D721Med (cell line): ENCODE data around the gene NPTN.

ENCODE experiments used
- DNase-seq: peaks from one replicate; pipeline ENCODE4 v3.0.0; 2011; ENCODE audit warnings: low spot score; ENCODE audit not compliant: insufficient read length
- FAIRE-seq: peaks from 2 replicates; lab custom pipeline; 2011; peaks lifted over from hg19 to GRCh38; lab: Jason Lieb, UNC
- TF ChIP-seq, protein P1 (sequence below): IDR thresholded peaks from 2 replicates; pipeline ENCODE4 v1.5.1; 2012; ENCODE audit warnings: mild to moderate bottlenecking, control low read depth; ENCODE audit not compliant: insufficient read depth; ENCODE audit errors: missing control alignments

NPTN gene

DNA sequence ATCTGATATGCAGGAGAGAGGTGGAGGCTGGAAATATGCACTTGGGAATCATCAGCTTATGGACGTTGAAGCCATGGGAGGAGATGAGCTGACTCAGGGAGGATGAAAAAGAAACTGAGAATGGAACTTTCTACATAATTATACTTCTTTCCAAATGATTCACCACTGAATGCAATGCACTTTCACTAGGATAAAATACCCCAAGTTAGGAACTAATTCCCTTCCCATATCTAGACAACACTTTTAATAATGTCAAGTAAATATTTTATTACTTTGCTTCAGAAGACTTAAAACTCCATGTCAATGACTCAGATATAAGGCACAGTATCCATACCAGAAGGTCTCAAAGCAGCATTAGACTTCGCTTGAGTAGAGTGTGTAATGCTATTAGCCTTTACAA, 24.2 kb downstream of the NPTN start:
- DNase-seq (no peak), FAIRE-seq (no peak)
- TF ChIP-seq, protein P1, sequence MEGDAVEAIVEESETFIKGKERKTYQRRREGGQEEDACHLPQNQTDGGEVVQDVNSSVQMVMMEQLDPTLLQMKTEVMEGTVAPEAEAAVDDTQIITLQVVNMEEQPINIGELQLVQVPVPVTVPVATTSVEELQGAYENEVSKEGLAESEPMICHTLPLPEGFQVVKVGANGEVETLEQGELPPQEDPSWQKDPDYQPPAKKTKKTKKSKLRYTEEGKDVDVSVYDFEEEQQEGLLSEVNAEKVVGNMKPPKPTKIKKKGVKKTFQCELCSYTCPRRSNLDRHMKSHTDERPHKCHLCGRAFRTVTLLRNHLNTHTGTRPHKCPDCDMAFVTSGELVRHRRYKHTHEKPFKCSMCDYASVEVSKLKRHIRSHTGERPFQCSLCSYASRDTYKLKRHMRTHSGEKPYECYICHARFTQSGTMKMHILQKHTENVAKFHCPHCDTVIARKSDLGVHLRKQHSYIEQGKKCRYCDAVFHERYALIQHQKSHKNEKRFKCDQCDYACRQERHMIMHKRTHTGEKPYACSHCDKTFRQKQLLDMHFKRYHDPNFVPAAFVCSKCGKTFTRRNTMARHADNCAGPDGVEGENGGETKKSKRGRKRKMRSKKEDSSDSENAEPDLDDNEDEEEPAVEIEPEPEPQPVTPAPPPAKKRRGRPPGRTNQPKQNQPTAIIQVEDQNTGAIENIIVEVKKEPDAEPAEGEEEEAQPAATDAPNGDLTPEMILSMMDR = no peak

DNA sequence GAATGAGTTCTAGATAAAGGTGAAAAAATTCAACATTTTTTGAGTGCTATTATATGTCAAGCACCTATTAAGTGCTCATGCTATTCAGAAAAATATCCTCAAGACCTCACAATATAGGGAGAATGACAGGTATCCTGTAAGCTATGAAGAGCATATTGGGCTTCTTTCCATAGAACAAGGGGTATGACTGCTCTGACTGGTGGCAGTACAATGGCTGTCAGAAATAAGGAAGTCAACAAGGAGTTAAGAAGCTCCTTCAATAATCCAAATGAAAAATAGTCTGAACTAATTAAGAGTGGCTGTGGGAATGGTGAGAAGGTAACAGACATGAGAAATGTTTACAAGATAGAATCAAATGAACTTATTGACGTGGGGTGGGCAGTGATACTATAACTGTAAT, 24.7 kb downstream of the NPTN start:
- no peak for DNase-seq
- TF ChIP-seq, protein P1 = no peak
- no peak for FAIRE-seq

DNA sequence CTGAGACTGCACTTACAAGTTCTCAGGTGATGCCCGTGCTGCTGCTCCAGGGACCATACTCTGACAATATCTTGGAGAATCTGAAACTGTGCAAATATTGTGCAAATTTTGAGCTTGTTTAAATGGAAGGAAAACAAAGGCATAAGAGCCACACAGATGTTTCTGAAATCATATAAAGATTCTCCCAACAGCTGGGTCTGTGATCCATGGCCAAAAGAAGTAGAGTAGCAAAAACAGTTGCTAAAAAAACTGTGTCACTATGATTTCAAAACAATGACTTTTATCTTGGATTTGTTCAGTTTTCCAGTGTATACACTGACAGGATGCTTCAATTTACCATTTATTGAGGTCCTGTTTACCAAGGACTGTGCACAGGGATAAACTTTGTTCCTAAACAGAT, 25.3 kb downstream of the NPTN start:
- DNase-seq (no peak), FAIRE-seq (no peak)
- TF ChIP-seq, protein P1 = no peak

DNA sequence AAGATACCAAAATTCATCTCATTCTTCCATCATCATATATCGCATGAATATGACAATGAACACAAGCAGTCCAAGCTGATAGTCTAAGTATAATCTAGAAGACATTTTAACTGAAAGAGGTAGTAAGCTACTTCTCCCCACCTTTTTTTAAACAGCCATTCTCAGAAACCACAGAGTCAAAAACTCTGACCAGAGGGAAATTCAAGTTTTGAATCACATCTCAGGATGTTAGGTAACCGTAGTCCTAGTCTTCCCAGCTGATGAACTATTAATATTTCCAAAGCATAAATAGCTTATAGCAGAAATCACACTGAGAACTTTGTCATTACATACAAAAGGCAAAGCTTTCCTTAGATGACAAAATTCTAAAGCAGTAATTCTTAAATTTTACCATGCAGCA, 25.8 kb downstream of the NPTN start:
- TF ChIP-seq, protein P1 = no peak
- DNase-seq (no peak), FAIRE-seq (no peak)

DNA sequence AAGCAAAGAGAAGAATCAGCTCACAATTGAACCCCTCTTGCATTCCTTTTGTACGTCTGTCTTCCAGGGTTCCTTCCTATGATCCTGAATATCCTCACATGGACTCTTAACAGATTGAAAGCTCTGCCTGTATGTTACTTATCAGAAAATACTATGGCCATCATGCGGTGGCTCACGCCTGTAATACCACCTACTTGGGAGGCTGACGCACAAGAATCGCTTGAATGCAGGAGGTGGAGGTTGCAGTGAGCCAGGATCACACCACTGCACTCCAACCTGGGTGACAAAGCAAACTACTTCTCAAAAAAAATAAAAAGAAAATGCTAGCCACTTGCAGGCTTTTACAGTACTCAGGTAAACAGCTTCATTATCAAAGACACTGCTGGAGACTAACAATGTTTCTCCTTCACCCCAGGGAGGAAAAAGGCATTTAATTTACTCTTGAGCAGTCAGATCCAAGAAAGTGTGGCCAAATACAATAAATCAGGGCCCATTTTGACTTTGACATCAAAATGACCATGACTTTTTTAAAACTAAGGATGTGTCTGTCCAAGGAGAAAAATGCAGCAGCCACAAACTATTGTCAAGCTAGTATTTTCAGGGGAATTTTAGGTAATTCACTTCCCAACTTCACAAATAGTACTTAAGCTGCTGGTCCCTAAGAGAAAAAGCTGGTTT, 27.3 kb downstream of the NPTN start:
- TF ChIP-seq, protein P1 = no peak
- DNase-seq = no peak
- FAIRE-seq = no peak

DNA sequence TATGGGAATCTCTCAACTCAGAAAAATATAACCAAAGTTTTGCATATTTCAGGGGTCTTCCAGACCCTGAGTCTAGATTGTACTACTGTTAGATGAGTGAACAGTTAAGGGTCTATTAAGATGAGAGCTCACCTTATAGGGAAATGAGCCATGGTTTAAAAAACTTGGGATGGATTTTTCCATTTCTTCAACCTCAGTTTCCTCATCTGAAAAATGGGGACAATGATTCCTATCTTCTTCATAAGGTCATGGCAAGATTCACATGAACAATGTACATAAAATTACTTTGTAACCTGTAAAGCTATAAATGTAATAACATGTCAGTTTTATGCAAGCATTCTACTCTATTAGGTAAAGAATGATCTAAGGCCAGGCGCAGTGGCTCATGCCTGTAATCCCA, 28.7 kb downstream of the NPTN start:
- DNase-seq = no peak
- no peak for FAIRE-seq

DNA sequence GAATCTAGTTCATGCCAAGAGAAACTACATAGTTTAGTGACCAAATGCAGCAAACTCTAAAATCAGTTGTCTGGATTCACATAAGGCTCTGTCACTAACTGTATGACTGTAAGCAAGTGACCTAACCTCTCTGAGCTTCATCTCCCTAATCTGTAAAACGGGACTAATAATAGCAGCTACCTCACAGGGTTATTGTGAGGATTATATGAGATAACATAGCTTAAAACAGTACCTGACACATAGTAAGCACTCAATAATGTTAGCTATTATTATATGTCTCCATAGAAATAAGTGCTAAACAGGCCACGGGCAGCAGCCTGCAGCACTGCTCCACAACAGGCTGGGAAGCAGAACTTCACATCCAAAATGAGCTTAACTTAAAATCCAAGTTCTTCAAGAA, 30.2 kb downstream of the NPTN start:
- TF ChIP-seq, protein P1 = no peak
- DNase-seq (no peak), FAIRE-seq (no peak)

More for the DNA sequence above, 28.7 kb downstream of the NPTN start:
- TF ChIP-seq, protein P1 = no peak
